Activated CD4-positive, alpha-beta memory T cell treated with anti-CD3 and anti-CD28 coated beads for 36 hours (primary cell): ENCODE measurements around the gene KDM5A. TPM values are rescaled to one million over a fixed set of nuclear protein-coding genes. Genes with fewer than 3 reads are reported as not detected.

Source experiments
- CTCF ChIA-PET: fragments of 350-600 bp; sonication (Branson Sonifier 250); formaldehyde crosslinking; loops from one replicate; lab custom pipeline; 2021; ENCODE audit warnings: antibody characterized with exemption, inconsistent platforms; lab: Charles Lee
- POLR2A ChIA-PET: fragments of 350-600 bp; sonication (Branson Sonifier 250); formaldehyde crosslinking; loops from one replicate; lab custom pipeline; 2021; ENCODE audit warnings: antibody characterized with exemption; lab: Charles Lee
- DNase-seq: peaks from one replicate; pipeline ENCODE4 v3.0.0-alpha.2; 2020
- H3K27ac Mint-ChIP-seq: one replicate; pipeline ENCODE4 v1.8.0; 2021; ENCODE audit warnings: mixed read lengths
- H3K27me3 Mint-ChIP-seq: one replicate; pipeline ENCODE4 v1.8.0; 2021; ENCODE audit warnings: mixed read lengths
- H3K36me3 Mint-ChIP-seq: one replicate; pipeline ENCODE4 v1.8.0; 2021; ENCODE audit warnings: mixed read lengths
- H3K4me1 Mint-ChIP-seq: one replicate; pipeline ENCODE4 v1.8.0; 2021; ENCODE audit warnings: low read depth, mixed read lengths
- H3K4me3 Mint-ChIP-seq: one replicate; pipeline ENCODE4 v1.8.0; 2021; ENCODE audit warnings: mild to moderate bottlenecking, mixed read lengths
- H3K9me3 Mint-ChIP-seq: one replicate; pipeline ENCODE4 v1.8.0; 2021; ENCODE audit warnings: mixed read lengths
- intact Hi-C: fragments of 100-400 bp; cut with micrococcal nuclease; formaldehyde crosslinking; loops from one replicate; pipeline ENCODE4 v1.15.1; 2023
- total RNA-seq, 2 experiments: library from RNA; stranded (reverse); gene quantifications; one replicate each; pipeline ENCODE4 v1.2.3, GENCODE V29; 2021

Gene KDM5A
- total RNA-seq, 2 experiments from 2014 or later = 59.7 to 63.5 TPM

DNA sequence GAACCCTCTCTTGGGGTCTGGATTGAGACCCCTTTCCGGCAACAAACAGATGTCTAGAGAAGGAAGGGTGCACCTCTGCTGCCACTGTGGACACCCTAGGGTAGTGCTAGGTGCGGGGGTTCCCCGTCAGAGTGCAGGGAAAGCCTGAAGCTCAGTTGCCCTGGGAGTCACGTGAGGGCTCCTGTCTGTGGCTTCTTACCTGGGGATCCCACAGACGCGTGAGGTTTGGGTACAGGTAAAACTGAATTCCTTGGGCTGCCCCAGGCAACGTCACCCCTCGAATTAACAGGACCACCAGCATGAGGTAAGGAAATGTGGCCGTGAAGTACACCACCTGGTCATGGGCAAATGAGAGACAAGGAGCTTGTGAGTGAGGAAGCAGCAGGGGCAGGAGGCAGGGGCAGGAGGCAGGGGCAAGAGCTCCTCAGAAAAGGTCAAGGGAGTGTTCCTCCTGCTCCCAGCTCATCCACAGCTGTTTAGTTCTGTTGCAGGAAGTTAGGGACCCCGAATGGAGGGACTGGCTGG, 154.2 kb downstream of the KDM5A start:
- Mint-ChIP-seq H3K36me3 (peaks cover 4% of the 10 kb centered on the region), H3K27ac (no peak overlapping the region), H3K9me3 (peaks cover 18% of the 10 kb centered on the region), H3K4me3 (no peak overlapping the region), H3K27me3 (peaks cover 5% of the 10 kb centered on the region), H3K4me1 (no peaks in the 10 kb centered on the region)
- CTCF ChIA-PET = interaction anchor here (2.3 kb wide), 1 partner anchor 15 kb away, joined by 8 read pairs; no protein-coding TSS in a partner anchor
- intact Hi-C loops = no loop called here
- POLR2A ChIA-PET = no interaction called here
- DNase-seq = no peak

- Mint-ChIP-seq H3K27me3 (peaks cover 2% of the 10 kb centered on the region), H3K4me1 (no peaks in the 10 kb centered on the region), H3K9me3 (peaks cover 18% of the 10 kb centered on the region), H3K4me3 (no peak overlapping the region), H3K36me3 (peaks cover 4% of the 10 kb centered on the region), H3K27ac (no peak overlapping the region)
- DNase-seq = no peak
- intact Hi-C loops = no loop called here
- POLR2A ChIA-PET = no interaction called here
- CTCF ChIA-PET = interaction anchor here (2.3 kb wide), 1 partner anchor 14 kb away, joined by 8 read pairs; no protein-coding TSS in a partner anchor
These were observed 155.1 kb downstream of the KDM5A start for GRCh38 chr12:234019-234418.

DNA sequence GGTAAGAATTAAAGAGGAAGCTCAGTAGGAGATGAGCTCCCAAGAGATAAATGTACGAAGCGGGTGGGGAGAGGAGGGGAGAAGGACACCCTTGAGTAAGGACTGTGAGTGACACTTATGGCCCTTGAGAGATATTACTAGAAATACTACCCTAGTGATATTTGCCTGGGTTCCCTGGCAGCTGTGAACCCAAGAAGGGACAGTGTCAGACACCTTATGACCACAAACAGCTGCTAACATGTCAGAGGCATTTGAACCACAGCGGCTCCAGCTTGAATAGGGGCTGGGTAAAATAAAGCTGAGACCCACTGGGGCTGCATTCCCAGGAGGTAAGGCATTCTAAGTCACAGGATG, 155.5 kb downstream of the KDM5A start:
- no peak for DNase-seq
- Mint-ChIP-seq H3K9me3 (peaks cover 18% of the 10 kb centered on the region), H3K4me3 (no peak overlapping the region), H3K27me3 (peaks cover 1% of the 10 kb centered on the region), H3K36me3 (peaks cover 4% of the 10 kb centered on the region), H3K27ac (no peak overlapping the region), H3K4me1 (no peaks in the 10 kb centered on the region)
- ChIA-PET CTCF (interaction anchor here (0.8 to 2.3 kb wide), 2 partner anchors 10 to 14 kb away, joined by 3 to 8 read pairs; no protein-coding TSS in a partner anchor), POLR2A (no interaction called here)
- intact Hi-C loops = no loop called here

DNA sequence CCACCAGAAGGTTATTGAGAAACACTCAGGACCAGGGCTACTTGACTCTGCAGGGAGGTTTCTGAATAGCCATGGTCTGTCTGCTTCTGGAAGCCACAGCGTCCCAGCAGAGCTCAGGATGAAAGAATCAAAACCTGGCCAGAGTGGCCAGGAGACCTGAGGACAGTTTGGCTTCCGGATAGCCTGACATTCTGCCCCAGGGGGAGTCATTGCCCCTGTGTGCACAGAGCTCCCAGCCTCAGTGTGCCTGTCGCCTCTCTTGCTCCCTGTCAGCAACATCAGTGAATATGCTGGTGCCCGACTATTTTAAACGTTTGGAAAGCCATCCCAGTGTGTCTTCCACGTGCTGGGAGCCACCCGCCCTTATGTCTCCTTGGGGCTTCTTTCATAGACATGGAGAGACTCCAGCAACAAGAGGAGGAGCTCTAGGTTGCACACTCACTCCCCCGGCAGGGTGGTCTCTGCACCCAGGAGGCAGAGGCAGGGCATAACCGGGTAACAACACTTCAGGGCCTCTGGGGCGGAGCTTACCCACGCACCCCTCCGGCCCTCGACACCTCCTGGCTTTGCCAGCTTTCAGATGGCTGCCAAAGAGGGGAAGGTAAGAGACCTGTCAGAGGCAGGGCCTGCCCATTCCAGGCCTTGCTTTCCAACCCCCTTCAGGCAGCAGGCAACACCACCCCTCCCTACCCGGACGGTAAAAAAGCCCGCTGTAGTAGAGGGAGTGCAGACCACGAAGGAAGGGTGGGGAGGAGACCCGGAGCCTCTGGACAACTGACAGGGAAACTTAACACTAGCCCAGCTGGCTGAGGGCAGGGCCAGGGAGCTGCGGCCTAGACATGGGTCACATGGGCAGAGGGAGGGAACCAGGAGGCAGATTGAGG, 156.1 kb downstream of the KDM5A start:
- no peak for DNase-seq
- Mint-ChIP-seq H3K4me3 (no peak overlapping the region), H3K36me3 (peaks cover 4% of the 10 kb centered on the region), H3K4me1 (no peaks in the 10 kb centered on the region), H3K27me3 (peaks cover 3% of the 10 kb centered on the region), H3K27ac (no peak overlapping the region), H3K9me3 (peaks cover 18% of the 10 kb centered on the region)
- intact Hi-C loops = no loop called here
- CTCF ChIA-PET = interaction anchor here (0.8 to 2.3 kb wide), 3 partner anchors 10 to 21 kb away, joined by 3 to 8 read pairs (median 3); no protein-coding TSS in a partner anchor
- POLR2A ChIA-PET = no interaction called here

DNA sequence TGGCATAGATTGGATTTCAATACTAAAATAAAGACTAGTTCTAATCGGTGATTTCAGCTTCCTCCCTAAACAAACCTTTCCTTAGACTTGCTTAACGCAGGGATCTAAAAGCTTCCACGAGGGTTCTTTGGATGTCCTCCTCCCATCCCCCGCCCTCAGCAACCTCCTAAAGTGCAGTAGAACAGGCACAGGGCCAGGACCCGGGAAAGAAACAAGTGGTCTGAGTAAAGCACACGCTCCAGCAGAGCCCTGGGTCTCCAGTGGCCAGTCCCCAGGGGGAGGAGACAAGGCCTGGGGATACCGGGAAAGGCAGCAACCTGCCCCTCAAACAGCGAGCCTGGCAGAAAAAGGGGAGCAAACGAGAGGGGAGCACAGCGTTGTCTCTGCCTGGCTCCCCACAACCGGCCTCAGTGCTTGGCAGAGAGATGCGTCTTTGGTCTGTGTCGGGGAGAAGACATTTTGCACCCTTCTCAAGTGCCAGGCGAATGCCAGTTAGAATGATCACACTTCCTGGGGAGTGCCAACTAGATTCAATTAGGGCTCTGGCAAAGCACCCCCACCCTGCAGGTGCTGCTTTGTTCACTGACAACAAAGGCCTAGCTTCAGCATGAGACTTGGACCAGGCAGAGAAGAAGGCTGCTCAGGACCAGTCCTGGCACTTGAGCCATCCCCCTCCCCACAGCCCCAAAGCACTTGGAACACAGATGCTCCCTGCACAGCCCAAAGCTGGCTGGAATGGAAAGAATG, 158.0 kb downstream of the KDM5A start:
- no peak overlapping the region for H3K27ac Mint-ChIP-seq
- intact Hi-C loops = no loop called here

More for the DNA sequence above, 158.0 kb downstream of the KDM5A start:
- Mint-ChIP-seq H3K27me3 (peaks cover 5% of the 10 kb centered on the region), H3K9me3 (peaks cover 11% of the 10 kb centered on the region), H3K4me1 (no peaks in the 10 kb centered on the region), H3K36me3 (peaks cover 3% of the 10 kb centered on the region), H3K4me3 (no peak overlapping the region)
- CTCF ChIA-PET = interaction anchor here (0.6 to 1.6 kb wide), 2 partner anchors 11 to 14 kb away, joined by 4 to 7 read pairs; no protein-coding TSS in a partner anchor
- no peak for DNase-seq
- POLR2A ChIA-PET = no interaction called here

Other genes starting within 250 kb of the KDM5A start
- gene SLC6A12, start 175.2 kb downstream of the KDM5A start, total RNA-seq = under 1 TPM in 1 of 2 experiments, not detected in 1; 0.43 TPM
- under 1 TPM in 1 of 2 experiments, not detected in 1; 0.39 TPM for gene SLC6A13, start 126.5 kb downstream of the KDM5A start, total RNA-seq
- 10 to 100 TPM; 14.4 to 14.7 TPM for gene CCDC77, start 12.3 kb upstream of the KDM5A start, total RNA-seq
- 1 to 10 TPM; 1.2 to 1.9 TPM for gene B4GALNT3, start 70.6 kb upstream of the KDM5A start, total RNA-seq